Measurements from ENCODE around the gene ZCCHC7.

ZCCHC7 gene

DNA sequence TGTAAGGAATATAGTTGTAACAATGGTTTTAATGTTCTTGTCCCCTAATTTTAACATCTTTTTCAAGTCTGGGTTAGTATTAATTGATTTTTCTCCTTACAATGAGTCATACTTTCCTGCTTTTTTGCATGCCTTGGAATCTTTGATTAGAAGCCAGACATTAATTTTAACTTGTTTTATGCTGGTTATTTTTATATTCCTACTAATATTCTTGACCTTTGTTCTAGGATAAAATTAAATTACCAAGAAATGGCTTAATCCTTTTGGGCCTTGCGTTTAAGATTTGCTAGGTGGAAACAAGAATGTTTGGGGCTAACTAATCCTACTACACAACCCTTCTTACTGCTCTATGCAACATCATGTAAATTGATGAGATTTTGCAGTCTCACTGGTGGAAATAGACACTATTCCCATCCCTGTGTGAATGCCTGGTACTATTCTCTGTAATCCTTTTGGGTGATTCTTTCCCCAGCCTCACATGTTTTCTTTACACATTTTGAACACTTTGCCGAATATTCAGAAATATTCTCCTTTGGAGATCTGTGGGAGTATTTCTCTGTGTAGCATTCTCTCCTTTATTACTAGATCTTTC, 47.2 kb downstream of the ZCCHC7 start:
- no peak overlapping the region for H3K27ac ChIP-seq (replicated peaks)
- TF ChIP-seq, protein P1, sequence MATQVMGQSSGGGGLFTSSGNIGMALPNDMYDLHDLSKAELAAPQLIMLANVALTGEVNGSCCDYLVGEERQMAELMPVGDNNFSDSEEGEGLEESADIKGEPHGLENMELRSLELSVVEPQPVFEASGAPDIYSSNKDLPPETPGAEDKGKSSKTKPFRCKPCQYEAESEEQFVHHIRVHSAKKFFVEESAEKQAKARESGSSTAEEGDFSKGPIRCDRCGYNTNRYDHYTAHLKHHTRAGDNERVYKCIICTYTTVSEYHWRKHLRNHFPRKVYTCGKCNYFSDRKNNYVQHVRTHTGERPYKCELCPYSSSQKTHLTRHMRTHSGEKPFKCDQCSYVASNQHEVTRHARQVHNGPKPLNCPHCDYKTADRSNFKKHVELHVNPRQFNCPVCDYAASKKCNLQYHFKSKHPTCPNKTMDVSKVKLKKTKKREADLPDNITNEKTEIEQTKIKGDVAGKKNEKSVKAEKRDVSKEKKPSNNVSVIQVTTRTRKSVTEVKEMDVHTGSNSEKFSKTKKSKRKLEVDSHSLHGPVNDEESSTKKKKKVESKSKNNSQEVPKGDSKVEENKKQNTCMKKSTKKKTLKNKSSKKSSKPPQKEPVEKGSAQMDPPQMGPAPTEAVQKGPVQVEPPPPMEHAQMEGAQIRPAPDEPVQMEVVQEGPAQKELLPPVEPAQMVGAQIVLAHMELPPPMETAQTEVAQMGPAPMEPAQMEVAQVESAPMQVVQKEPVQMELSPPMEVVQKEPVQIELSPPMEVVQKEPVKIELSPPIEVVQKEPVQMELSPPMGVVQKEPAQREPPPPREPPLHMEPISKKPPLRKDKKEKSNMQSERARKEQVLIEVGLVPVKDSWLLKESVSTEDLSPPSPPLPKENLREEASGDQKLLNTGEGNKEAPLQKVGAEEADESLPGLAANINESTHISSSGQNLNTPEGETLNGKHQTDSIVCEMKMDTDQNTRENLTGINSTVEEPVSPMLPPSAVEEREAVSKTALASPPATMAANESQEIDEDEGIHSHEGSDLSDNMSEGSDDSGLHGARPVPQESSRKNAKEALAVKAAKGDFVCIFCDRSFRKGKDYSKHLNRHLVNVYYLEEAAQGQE (IDR thresholded peaks at IDR 0.05; ENCODE audit: insufficient replicate concordance, low read depth), result no peak
- TF ChIP-seq CTCF (IDR thresholded peaks at IDR 0.05; ENCODE audit: insufficient read depth, low read length) (no peak), SPI1 (IDR thresholded peaks at IDR 0.05; ENCODE audit: borderline replicate concordance, low read depth) (no peak), POLR2AphosphoS5 (IDR thresholded peaks at IDR 0.05; ENCODE audit: low read depth) (no peak), GABPA (IDR thresholded peaks at IDR 0.05; ENCODE audit: low read depth) (no peak)
- H3K4me3 ChIP-seq (replicated peaks; ENCODE audit: insufficient read depth, low read length), result no peak overlapping the region
- no peaks in the 10 kb centered on the region for H3K27me3 ChIP-seq (ENCODE audit: insufficient read depth, poor library complexity, severe bottlenecking)
- DNase-seq (ENCODE audit: low read depth in 1 of 2, low spot score in 1 of 2), result no peak

GRCh38 chr9:37172557-37172956, 52.2 kb downstream of the ZCCHC7 start:
- DNase-seq (ENCODE audit: low read depth in 1 of 2, low spot score in 1 of 2), result no peak
- H3K27ac ChIP-seq (replicated peaks), result no peak overlapping the region
- TF ChIP-seq, protein P1 (IDR thresholded peaks at IDR 0.05; ENCODE audit: insufficient replicate concordance, low read depth), result no peak
- TF ChIP-seq GABPA (IDR thresholded peaks at IDR 0.05; ENCODE audit: low read depth), result no peak
- no peak for TF ChIP-seq POLR2AphosphoS5 (IDR thresholded peaks at IDR 0.05; ENCODE audit: low read depth)
- no peak for TF ChIP-seq CTCF (IDR thresholded peaks at IDR 0.05; ENCODE audit: insufficient read depth, low read length)
- no peak for TF ChIP-seq SPI1 (IDR thresholded peaks at IDR 0.05; ENCODE audit: borderline replicate concordance, low read depth)

GRCh38 chr9:37174247-37174646, 53.9 kb downstream of the ZCCHC7 start:
- no peaks in the 10 kb centered on the region for H3K27me3 ChIP-seq (ENCODE audit: insufficient read depth, poor library complexity, severe bottlenecking)
- TF ChIP-seq GABPA (IDR thresholded peaks at IDR 0.05; ENCODE audit: low read depth) (no peak), CTCF (IDR thresholded peaks at IDR 0.05; ENCODE audit: insufficient read depth, low read length) (no peak), POLR2AphosphoS5 (IDR thresholded peaks at IDR 0.05; ENCODE audit: low read depth) (no peak), SPI1 (IDR thresholded peaks at IDR 0.05; ENCODE audit: borderline replicate concordance, low read depth) (no peak)
- TF ChIP-seq, protein P1 (IDR thresholded peaks at IDR 0.05; ENCODE audit: insufficient replicate concordance, low read depth), result no peak
- no peak overlapping the region for H3K27ac ChIP-seq (replicated peaks)
- no peak overlapping the region for H3K4me3 ChIP-seq (replicated peaks; ENCODE audit: insufficient read depth, low read length)
- DNase-seq (ENCODE audit: low read depth in 1 of 2, low spot score in 1 of 2), result no peak

More at GRCh38 chr9:37172557-37172956, 52.2 kb downstream of the ZCCHC7 start:
- H3K4me3 ChIP-seq (replicated peaks; ENCODE audit: insufficient read depth, low read length), result no peak overlapping the region
- H3K27me3 ChIP-seq (ENCODE audit: insufficient read depth, poor library complexity, severe bottlenecking), result no peaks in the 10 kb centered on the region

Measured in HL-60 (cell line).